Peyer's patch (tissue), 4 donors: ENCODE results near the gene RPSA.

Experiments used
- CTCF ChIP-seq, 6 experiments: fragments of 450-650 bp in 4 of 6; fragments of 200-600 bp in 2 of 6; sonication (generic) in 1 of 6; IDR thresholded peaks; one replicate each; pipeline ENCODE4 v1.5.1; 2017 to 2019; ENCODE audit warnings: antibody characterized with exemption in 6 of 6, mild to moderate bottlenecking in 3 of 6, moderate library complexity in 1 of 6
- POLR2A ChIP-seq, 2 donors: fragments of 450-650 bp; IDR thresholded peaks; one replicate each; pipeline ENCODE4 v1.5.1; 2017; ENCODE audit warnings: antibody characterized with exemption in 2 of 2, mild to moderate bottlenecking in 2 of 2, moderate library complexity in 2 of 2

- TF ChIP-seq POLR2A (IDR thresholded peaks at IDR 0.05) (no peak), CTCF (IDR thresholded peaks at IDR 0.05) (no peak)
Observed at GRCh38 chr3:39407773-39408492, 1.4 kb downstream of the RPSA start.
